Retinal pigment epithelial cell (primary cell): ENCODE measurements around the gene TTYH2.
A peak's percentile ranks its signal among the peaks of the same experiment; 100 is the strongest.

Experiments
- DNase-seq: peaks from one replicate; pipeline ENCODE4 v3.0.0-alpha.2; 2010; ENCODE audit warnings: low read depth
- H3K4me3 ChIP-seq: 2 replicates; pipeline ENCODE4 v1.5.1; 2011; ENCODE audit warnings: mild to moderate bottlenecking, low read length, control low read depth, moderate library complexity
- TF ChIP-seq, protein P1 (sequence below): conservative IDR thresholded peaks from 2 replicates; pipeline ENCODE4 v1.5.1; 2011; ENCODE audit warnings: low read depth, low read length, control low read depth, inconsistent platforms

Gene TTYH2

DNA sequence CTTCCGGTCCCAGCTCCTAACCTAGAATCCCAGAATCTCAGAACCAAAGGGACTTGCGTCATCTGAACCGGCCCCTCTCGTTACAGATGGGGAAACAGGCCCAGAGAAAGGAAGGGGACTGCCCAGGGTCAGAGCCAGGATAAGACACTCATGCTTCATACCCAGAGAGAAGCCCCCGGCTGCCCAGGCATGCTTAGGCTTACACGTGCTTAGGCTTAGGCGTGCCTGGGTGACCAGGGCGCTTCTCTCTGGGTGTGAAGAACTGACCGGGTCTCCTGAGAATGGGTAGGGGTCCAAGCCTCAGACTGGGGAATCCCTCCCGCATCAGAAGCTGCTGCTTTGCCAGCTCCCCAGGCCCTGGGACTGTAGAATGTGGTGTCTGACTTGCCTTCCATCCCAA is 30.8 kb downstream of the TTYH2 start:
- no peak overlapping the region for H3K4me3 ChIP-seq
- TF ChIP-seq, protein P1, sequence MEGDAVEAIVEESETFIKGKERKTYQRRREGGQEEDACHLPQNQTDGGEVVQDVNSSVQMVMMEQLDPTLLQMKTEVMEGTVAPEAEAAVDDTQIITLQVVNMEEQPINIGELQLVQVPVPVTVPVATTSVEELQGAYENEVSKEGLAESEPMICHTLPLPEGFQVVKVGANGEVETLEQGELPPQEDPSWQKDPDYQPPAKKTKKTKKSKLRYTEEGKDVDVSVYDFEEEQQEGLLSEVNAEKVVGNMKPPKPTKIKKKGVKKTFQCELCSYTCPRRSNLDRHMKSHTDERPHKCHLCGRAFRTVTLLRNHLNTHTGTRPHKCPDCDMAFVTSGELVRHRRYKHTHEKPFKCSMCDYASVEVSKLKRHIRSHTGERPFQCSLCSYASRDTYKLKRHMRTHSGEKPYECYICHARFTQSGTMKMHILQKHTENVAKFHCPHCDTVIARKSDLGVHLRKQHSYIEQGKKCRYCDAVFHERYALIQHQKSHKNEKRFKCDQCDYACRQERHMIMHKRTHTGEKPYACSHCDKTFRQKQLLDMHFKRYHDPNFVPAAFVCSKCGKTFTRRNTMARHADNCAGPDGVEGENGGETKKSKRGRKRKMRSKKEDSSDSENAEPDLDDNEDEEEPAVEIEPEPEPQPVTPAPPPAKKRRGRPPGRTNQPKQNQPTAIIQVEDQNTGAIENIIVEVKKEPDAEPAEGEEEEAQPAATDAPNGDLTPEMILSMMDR: no peak
- no peak for DNase-seq

DNA sequence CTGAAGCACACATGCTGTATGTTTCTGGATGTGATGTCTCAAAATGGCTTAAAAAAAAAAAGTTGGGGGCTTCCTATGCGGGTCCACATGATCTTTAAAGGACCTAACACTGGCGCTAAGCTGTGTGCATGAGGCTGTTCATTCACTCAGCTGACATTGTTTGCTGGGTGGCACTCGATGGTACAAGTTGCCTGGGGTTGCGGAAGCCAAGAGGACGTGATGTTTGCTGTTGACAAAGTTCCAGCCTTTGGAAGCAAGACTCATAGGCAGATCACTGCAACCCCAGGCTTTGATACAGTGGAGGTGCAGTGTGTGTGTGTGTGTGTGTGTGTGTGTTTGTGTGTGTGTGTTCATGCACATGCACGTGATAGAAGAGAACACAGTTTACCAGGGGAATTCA is 31.2 kb downstream of the TTYH2 start:
- H3K4me3 ChIP-seq: no peak overlapping the region
- peak; percentile 56 for DNase-seq
- TF ChIP-seq, protein P1: no peak

DNA sequence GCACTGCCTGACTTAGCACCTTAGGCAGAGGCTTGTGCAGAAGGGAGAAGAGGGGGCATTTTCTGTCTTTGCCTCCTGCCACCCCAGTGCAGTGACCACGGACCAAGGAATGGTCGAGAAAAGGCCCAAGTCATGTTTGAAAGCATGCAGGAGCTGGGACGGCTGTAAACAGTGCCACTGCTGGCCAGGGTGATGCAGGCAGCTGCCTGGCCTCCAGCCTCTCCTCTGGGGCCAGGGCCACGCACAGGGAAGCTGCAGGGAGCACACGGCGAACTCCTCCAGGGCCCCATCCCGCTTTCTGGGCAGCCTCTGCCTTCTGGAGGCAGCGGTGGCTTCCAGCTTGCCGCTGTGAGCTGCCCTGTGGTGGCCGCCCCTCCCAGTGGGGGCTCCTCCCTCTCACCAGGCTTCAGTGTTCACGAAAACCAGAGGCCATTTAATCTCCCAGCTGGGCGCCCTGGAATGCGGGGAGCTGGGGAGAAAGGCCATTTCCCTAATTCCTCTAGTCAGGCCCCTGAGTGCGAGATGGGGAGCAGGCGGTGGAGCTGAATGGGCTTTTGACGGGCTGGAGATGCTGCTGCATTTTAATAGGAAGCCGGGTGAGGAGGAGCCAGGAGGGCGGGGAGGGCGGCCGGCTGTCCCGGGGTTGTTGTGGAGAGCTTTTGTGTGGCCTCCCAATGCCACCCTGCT is 31.9 kb downstream of the TTYH2 start:
- TF ChIP-seq, protein P1: peak; percentile 14
- DNase-seq: no peak
- no peak overlapping the region for H3K4me3 ChIP-seq

- TF ChIP-seq, protein P1: no peak
- no peak for DNase-seq
- H3K4me3 ChIP-seq: no peak overlapping the region
These were observed 32.5 kb downstream of the TTYH2 start for GRCh38 chr17:74245871-74246270.

- TF ChIP-seq, protein P1: no peak
- H3K4me3 ChIP-seq: no peak overlapping the region
- no peak for DNase-seq
These were observed 36.4 kb downstream of the TTYH2 start for GRCh38 chr17:74249590-74250270.

GRCh38 chr17:74250324-74250995 is 37.1 kb downstream of the TTYH2 start:
- H3K4me3 ChIP-seq: no peak overlapping the region
- TF ChIP-seq, protein P1: no peak
- DNase-seq: no peak
